WI38 (cell line): Measurements from ENCODE around the gene SETBP1.

Source experiments
- H3K4me3 ChIP-seq: 2 replicates; pipeline ENCODE4 v1.5.1; 2011; ENCODE audit warnings: low read depth, mild to moderate bottlenecking, control low read depth, low read length
- CTCF ChIP-seq: IDR thresholded peaks from 2 replicates; pipeline ENCODE4 v1.5.1; 2012; ENCODE audit warnings: low read depth, mild to moderate bottlenecking, control low read depth, low read length

The SETBP1 gene

GRCh38 chr18:44696892-44697291 is 16.2 kb downstream of the SETBP1 start:
- no peak overlapping the region for H3K4me3 ChIP-seq
- no peak for TF ChIP-seq CTCF

DNA sequence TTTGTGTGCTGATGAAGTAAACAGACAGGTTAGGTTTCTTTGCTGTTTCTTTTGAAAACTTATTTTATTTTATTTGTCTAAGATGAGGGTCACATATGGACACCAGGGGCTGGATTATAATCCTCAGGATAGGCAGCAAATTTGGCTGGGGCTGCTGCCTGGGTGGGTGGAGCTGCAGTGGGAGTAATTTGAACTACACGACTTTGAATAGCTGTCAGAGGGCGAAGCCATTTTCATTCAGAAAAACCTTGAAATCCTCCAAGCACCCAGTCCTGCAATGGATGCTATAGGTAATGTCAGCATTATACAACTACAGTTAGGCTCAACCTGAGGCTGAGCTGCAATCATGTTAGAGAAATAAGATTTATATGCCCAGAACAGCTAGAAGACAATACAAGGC is 16.6 kb downstream of the SETBP1 start:
- no peak for TF ChIP-seq CTCF
- no peak overlapping the region for H3K4me3 ChIP-seq

DNA sequence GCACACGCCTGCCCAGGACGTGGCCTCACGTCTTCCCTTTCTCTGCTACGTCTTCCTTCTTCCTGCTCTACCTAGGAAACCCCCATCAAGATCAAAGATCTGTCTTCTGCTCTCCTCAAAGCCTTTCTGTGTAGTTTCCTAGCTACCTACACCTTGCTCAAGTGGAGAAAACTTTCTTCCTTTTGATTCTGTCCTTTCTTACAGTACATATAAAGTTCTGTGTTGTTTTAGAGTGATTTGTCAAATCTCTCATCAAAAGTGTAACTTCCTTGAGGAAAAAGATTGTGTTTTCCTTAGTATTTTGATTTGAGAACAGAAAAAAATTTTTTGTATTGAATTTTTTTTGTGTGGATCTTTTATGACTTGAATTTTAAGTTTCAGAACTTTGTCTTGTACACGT is 17.8 kb downstream of the SETBP1 start:
- H3K4me3 ChIP-seq, result no peak overlapping the region
- TF ChIP-seq CTCF, result no peak

- no peak for TF ChIP-seq CTCF
- no peak overlapping the region for H3K4me3 ChIP-seq
Measured at GRCh38 chr18:44699572-44700261, 19.0 kb downstream of the SETBP1 start.

- no peak overlapping the region for H3K4me3 ChIP-seq
- TF ChIP-seq CTCF, result no peak
Measured at GRCh38 chr18:44700652-44701051, 20.0 kb downstream of the SETBP1 start.

- TF ChIP-seq CTCF, result no peak
- H3K4me3 ChIP-seq, result no peak overlapping the region
Measured at GRCh38 chr18:44701227-44701626, 20.5 kb downstream of the SETBP1 start.

GRCh38 chr18:44702594-44702993 is 21.9 kb downstream of the SETBP1 start:
- TF ChIP-seq CTCF, result no peak

More at GRCh38 chr18:44702594-44702993, 21.9 kb downstream of the SETBP1 start:
- no peak overlapping the region for H3K4me3 ChIP-seq
